ENCODE data around the gene NIM1K. TPM values are rescaled to one million over a fixed set of nuclear protein-coding genes. Genes with fewer than 3 reads are reported as not detected.

Gene NIM1K
- total RNA-seq, 2 donors from 2014 or later: 0.52 TPM; not detected in 1

GRCh38 chr5:43168175-43168574 is 23.9 kb upstream of the NIM1K start:
- no peaks in the 10 kb centered on the region for H3K4me1 ChIP-seq
- no peak overlapping the region for H3K4me3 ChIP-seq
- DNase-seq (no peak), ATAC-seq (no peak)
- intact Hi-C loops (cut with DNase I): no loop called here
- H3K36me3 ChIP-seq (replicated peaks in 1 of 2; ENCODE audit: insufficient read depth in 1 of 2, low read depth in 2 of 2): peaks cover 0 to 5% of the 10 kb centered on the region in 2 donors
- H3K27ac ChIP-seq: no peak overlapping the region
- no peak for TF ChIP-seq POLR2A (IDR thresholded peaks at IDR 0.05)
- no peak for TF ChIP-seq CTCF (IDR thresholded peaks at IDR 0.05)
- no peaks in the 10 kb centered on the region for H3K27me3 ChIP-seq
- 95% methylated on average over 2 of the region's 2 CpGs for WGBS, 2 donors
- H3K9me3 ChIP-seq: no peaks in the 10 kb centered on the region

GRCh38 chr5:43171451-43171850 is 20.6 kb upstream of the NIM1K start:
- Histone ChIP-seq H3K9me3 (no peaks in the 10 kb centered on the region), H3K27me3 (no peaks in the 10 kb centered on the region), H3K36me3 (replicated peaks in 1 of 2; ENCODE audit: insufficient read depth in 1 of 2, low read depth in 2 of 2) (peaks cover 0 to 4% of the 10 kb centered on the region in 2 donors), H3K4me1 (no peaks in the 10 kb centered on the region), H3K27ac (no peak overlapping the region), H3K4me3 (no peak overlapping the region)
- intact Hi-C loops (cut with DNase I): no loop called here
- DNase-seq (no peak), ATAC-seq (no peak)
- TF ChIP-seq POLR2A (IDR thresholded peaks at IDR 0.05): no peak
- TF ChIP-seq CTCF (IDR thresholded peaks at IDR 0.05): no peak
- WGBS, 2 donors: 94 to 97% methylated on average over 8 of the region's 8 CpGs

DNA sequence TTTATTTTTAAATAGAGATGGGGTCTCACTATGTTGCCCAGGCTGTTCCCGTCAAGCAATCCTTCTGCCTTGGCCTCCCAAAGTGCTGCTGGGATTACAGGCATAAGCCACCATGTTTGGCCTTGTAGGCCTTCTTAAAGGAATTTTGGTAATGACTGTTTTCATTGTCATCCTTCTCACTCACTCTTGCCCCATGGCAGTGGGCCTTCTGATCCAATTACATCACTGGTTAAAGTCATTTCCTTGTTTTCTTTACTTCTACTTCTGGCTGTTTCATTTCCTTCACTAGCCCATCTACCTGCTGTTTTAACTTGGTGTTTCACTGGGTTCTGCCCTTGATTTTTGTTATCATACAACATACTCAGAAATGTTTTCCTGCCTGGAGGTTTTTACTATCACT is 20.1 kb upstream of the NIM1K start:
- peaks cover 0 to 4% of the 10 kb centered on the region in 2 donors for H3K36me3 ChIP-seq (replicated peaks in 1 of 2; ENCODE audit: insufficient read depth in 1 of 2, low read depth in 2 of 2)
- ATAC-seq (no peak), DNase-seq (no peak)
- no peaks in the 10 kb centered on the region for H3K9me3 ChIP-seq
- intact Hi-C loops (cut with DNase I): no loop called here
- no peak overlapping the region for H3K4me3 ChIP-seq
- no peaks in the 10 kb centered on the region for H3K27me3 ChIP-seq
- no peak overlapping the region for H3K27ac ChIP-seq
- TF ChIP-seq CTCF (IDR thresholded peaks at IDR 0.05): no peak
- no peak for TF ChIP-seq POLR2A (IDR thresholded peaks at IDR 0.05)
- 94 to 100% methylated on average over 1 of the region's 1 CpG for WGBS, 2 donors
- H3K4me1 ChIP-seq: no peaks in the 10 kb centered on the region

DNA sequence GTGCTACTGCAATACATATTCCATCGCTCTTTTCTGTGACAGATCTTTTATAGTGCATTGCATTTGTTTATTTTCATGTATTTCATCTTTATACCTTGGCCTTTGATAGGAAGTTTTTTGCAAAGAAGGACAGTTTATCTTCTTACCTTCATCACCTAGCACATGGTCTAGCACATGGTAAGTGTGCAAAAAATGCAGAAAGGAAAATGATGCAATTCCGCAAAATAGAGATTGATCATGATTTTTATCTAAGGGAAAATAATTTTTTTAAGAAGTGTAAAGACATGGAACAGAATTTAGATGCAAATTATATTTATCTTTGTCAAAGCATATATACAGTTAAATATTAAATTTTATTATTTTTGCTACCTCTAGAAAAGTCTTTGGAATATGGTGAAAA is 19.2 kb upstream of the NIM1K start:
- H3K4me1 ChIP-seq: no peaks in the 10 kb centered on the region
- DNase-seq: no peak
- no peak for TF ChIP-seq CTCF (IDR thresholded peaks at IDR 0.05)
- no peaks in the 10 kb centered on the region for H3K9me3 ChIP-seq
- WGBS, 2 donors: 94 to 95% methylated on average over 2 of the region's 2 CpGs
- H3K4me3 ChIP-seq: no peak overlapping the region
- H3K36me3 ChIP-seq (replicated peaks in 1 of 2; ENCODE audit: insufficient read depth in 1 of 2, low read depth in 2 of 2): peaks cover 0 to 4% of the 10 kb centered on the region in 2 donors
- H3K27ac ChIP-seq: no peak overlapping the region
- H3K27me3 ChIP-seq: no peaks in the 10 kb centered on the region
- intact Hi-C loops (cut with DNase I): no loop called here
- ATAC-seq: no peak

DNA sequence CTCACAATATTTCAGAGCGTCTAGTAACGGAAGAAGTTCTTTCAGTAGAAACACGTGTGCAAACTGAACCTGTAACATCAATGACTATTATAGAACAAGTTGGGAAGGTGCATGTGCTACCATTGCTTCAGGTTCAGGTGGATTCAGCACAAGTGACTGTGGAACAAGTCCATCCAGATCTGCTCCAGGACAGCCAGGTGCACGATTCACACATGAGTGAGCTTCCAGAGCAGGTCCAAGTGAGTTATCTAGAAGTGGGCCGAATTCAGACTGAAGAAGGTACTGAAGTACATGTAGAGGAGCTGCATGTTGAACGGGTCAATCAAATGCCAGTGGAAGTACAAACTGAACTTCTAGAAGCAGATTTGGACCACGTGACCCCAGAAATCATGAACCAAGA is 17.4 kb upstream of the NIM1K start:
- H3K4me3 ChIP-seq: no peak overlapping the region
- ATAC-seq: no peak
- H3K4me1 ChIP-seq: no peaks in the 10 kb centered on the region
- no peak overlapping the region for H3K27ac ChIP-seq
- intact Hi-C loops (cut with DNase I): no loop called here
- TF ChIP-seq CTCF (IDR thresholded peaks at IDR 0.05): no peak
- no peak for TF ChIP-seq POLR2A (IDR thresholded peaks at IDR 0.05)
- no peaks in the 10 kb centered on the region for H3K27me3 ChIP-seq
- 86 to 91% methylated on average over 7 of the region's 7 CpGs for WGBS, 2 donors
- H3K9me3 ChIP-seq: no peaks in the 10 kb centered on the region
- peaks cover 0 to 4% of the 10 kb centered on the region in 2 donors for H3K36me3 ChIP-seq (replicated peaks in 1 of 2; ENCODE audit: insufficient read depth in 1 of 2, low read depth in 2 of 2)
- no peak for DNase-seq
